Stimulated activated CD8-positive, alpha-beta memory T cell treated with anti-CD3 and anti-CD28 coated beads, Interleukin-12 subunit alpha, Interleukin-12 subunit beta, amount 100 ng/mL, for 4 hours (primary cell): ENCODE results near the gene AGBL4.

Experiments used
- DNase-seq: peaks from one replicate; pipeline ENCODE4 v3.0.0-alpha.2; 2020; ENCODE audit warnings: low read depth

AGBL4 gene

DNA sequence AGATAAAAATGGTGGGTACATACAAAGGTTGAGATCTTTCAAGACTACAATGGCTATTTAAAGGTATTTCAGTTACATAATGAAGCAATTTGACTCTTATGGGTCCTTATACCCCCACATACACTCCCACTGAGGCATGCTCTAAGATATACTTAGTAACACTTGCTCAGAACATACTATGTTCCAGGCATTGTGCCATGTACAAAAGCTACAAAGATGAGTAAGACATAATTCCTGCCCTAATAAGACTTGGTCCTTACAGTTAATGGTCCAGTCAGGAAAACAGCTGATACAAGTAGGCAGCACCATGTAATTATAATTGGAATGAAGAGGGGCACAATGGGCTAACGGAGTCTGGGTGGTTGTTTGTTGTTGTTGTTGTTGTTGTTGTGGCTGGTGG, 1080.4 kb downstream of the AGBL4 start:
- no peak for DNase-seq

DNA sequence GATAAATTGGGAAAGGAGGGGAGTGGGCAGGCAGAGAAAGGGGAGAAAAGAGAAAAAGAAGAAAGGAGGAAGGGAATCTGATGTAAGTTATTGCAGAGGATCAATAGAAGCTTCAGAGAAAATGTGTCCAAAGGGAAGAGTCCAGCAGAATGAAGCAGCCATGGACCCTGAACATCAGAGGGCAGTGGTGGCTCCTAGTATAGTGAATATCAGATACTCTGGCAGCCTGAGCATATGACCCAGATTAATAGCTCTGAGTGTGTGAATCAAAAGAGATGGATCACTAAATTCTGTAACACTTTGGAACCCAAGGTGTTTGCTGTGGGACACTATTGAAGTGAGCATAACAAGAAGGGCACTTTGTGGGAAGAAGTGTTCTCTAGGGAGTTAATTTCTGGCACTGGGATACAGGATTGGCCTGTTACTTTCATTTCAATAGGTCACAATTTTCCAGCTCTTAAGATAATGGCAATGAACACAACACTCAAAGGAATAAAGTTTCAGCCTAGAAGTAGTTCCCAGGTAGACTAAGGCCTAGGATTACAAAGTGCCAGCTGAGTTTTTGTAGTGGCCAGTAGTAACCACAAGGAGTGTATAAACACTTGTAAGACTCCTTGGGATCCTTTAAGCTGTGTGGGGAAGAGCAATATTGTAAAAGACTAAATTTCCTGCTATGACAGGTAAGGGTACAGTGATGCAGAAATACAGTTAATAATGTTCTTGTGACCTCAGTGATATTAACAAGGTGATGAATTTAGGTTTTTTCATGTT, 1082.6 kb downstream of the AGBL4 start:
- no peak for DNase-seq

DNA sequence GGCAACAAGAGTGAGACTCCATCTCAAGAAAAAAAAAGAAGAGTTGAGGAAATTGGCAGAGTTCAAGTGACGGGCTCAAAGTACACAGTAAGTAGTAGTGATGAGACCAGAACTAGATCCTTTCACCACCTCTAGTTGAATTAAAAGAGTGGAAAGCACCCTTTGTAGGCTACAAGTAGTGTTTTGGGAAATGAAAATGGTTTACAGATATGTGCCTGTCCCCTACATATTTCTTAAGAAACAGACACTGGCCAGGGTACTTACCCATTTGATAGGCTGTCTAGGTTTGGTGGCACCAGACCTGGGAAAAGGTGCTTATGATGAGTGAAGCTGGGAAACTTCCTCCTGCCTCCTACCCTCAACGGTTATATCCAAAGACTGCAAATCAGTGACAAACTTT, 1083.4 kb downstream of the AGBL4 start:
- no peak for DNase-seq

DNA sequence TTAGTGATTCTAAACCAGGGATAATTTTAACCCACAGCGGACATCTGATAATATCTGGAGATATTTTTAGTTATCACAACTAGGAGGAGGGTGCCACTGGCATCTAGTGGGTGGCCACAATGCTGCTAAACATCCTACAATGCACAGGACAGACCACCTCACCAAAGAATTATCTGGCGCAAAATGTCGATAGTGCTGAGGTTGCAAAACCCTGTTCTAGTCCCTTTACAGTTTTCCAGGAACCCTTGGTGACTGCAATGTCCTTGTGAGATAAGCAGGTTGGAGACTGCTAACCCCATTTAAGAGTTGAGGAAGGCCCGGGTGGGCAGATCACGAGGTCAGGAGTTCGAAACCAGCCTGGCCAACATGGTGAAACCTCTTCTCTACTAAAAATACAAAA, 1083.9 kb downstream of the AGBL4 start:
- DNase-seq: no peak

DNA sequence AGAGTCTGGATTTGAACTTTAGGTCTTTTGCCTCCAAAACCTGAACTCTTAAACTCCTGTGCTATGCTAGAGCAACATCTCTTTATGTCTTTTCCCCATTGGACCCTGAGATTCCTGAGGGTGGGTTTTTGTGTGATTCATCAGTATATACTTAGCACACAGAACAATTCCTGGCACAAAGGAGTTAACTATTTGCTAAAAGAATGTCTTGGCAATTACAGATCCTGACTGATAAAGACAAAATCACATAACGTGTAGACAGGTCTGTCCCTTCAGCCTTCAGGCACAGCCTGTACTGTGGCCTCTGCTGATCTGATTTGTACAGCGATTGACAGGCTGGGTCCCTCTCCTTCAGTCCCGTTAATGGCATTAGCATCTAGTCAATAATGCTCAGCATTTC, 1084.7 kb downstream of the AGBL4 start:
- DNase-seq: no peak

DNA sequence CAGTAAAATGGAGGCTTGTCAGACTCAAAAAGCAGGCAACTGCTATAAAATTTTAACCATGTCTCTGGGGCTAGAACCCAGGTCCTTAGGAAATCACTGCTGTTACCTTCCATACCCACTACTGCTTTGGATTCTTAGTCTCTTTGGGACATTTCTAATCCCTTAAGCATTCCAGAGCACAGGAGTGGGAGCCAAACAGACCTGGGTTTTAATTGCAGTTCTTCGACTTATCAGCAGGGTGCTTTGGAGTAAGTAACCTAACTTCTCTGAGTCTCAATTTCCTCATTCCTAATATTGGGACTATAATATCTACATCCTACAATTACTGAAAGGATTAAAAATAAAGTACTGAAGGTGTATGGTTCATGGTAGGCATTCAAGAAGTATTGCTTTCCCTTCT, 1086.0 kb downstream of the AGBL4 start:
- DNase-seq: no peak

DNA sequence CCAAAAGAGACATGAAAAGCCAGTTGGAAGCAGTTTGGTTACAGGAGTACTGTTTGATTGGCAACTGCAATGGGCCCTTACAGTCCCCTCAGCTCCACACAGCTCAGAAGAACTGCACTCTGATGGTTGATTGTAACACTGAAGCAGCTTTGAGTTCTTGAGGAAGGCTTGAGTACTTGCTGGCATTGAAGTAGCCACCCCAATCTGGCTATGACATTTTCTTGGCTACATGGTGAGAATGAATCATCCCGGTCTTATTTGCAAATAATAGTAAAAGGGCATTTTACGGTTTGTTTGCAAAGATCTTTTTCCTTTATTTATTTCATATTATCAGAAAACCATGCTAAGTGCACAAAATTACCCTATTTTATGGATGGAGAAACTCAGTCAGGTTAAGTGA, 1087.3 kb downstream of the AGBL4 start:
- no peak for DNase-seq

DNA sequence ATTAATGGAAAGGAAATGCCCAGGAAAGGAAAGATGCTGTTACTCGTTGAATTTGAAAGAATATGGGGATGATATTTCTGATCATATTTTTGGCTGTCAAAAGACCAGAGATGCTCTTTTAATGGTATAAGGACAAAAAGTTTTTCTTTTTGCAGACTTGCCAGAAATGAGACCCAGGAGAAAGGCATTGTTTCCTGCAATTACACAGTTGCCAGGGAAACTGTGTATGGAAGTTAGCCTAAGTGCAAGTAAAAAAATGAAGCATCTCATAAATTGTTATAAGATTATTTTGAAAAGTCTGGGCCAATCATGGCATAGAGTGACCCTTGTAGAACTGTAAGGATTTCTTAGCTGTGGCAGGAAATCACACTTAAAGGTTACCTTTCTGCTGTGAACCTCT, 1091.4 kb downstream of the AGBL4 start:
- no peak for DNase-seq

DNA sequence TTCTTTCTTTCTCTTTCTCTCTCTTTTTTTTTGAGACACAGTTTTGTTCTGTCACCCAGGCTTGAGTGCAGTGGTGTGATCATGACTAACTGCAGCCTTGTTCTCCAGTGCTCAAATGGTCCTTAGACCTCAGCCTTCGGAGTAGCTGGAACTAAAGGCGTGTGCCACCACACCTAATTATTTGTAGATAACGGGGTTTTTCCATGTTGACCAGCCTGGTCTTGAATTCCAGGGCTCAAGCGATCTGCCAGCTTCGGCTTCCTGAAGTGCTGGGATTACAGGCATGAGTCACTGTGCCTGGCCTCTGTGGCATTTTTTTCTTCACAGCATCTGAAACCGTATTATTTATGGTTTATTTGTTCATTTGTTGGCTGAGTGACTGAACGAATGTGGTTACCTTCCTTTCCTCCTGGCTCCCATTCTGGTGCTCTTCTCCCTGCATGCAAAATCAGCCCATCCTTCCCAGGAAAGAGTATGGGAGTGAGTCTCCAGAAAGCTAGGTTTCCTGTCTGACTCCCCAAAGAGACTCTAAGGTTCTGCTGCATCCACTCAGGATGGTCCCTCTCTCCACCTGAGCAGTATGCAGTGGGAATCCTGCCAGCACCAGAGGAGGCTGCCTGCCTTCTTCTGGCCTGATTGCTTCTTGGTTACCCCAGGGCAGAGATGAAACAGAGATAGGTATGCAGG, 1092.1 kb downstream of the AGBL4 start:
- DNase-seq: no peak

DNA sequence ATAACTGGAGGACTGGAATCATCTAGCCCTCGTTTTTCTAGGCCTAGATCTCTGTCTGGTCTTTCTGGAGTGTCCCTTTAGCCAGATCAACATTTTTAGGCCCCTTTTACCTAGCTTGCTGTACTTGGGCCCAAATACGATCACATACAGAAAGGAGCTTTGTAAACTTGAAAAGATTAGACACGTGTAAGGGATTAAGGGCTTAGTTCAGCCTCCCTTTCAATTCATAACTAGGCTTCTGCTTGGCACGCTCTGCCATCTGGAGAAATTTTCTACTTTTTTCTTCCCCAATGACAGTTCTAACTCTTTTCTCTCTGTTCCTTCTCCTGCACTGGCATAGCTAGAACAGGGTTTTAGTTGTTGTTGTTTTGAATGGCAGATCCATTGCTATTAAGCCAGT, 1093.7 kb downstream of the AGBL4 start:
- DNase-seq: no peak

DNA sequence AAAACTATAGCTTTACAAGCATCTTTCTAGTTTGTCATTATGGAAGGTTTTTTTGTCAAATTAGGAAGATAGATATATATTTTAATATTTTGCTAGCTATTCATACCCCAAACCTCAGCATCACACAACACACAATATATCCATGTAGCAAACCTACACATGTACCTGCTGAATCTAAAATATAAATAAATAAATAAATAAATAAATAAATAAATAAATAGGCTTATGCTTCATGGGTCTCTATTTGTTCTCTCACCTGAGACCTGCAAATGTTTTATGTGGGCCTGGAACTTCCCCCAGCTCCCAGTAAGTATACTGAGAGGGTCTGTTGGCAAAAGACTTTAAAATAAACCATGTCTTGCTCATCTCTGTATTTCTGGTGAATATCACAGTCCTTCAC, 1099.7 kb downstream of the AGBL4 start:
- no peak for DNase-seq

DNA sequence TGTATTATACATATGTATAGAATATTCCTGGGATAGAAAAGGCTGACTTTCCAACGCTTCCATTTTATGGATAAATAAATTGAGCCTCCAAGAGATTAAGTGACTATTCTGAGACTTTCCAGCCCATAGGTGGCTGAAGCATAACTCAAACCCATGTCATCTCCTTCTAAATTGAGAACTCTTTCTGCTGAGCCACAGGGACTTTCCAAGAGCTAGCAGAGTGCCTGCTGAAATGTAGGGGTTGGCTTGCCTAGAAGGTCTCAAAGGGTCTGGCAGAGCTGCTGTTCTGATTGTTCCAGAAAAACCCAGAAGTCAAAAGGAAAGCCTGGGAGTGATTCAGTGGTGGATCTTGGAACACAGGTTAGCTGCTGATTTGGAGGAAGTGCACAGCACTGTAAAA, 1100.6 kb downstream of the AGBL4 start:
- DNase-seq: no peak

DNA sequence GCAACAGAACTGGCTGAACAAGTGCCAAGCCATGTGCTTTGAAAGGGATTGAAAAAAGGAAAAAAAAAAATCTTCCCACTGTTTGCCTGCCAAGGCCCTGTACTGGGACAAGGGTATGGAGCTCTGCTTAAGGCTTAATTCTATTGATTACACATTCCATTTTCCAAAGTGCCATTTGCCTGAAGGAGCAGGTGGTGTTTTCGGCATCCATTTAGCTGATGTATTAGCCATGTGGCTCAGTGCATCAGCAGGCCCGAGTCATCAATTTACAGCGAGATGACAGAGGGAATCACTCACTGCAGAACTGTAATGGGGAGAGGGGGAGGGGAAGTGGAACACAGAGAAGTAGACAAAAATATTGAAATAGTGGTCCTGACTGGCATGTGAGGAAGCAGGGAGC, 1102.9 kb downstream of the AGBL4 start:
- DNase-seq: no peak

DNA sequence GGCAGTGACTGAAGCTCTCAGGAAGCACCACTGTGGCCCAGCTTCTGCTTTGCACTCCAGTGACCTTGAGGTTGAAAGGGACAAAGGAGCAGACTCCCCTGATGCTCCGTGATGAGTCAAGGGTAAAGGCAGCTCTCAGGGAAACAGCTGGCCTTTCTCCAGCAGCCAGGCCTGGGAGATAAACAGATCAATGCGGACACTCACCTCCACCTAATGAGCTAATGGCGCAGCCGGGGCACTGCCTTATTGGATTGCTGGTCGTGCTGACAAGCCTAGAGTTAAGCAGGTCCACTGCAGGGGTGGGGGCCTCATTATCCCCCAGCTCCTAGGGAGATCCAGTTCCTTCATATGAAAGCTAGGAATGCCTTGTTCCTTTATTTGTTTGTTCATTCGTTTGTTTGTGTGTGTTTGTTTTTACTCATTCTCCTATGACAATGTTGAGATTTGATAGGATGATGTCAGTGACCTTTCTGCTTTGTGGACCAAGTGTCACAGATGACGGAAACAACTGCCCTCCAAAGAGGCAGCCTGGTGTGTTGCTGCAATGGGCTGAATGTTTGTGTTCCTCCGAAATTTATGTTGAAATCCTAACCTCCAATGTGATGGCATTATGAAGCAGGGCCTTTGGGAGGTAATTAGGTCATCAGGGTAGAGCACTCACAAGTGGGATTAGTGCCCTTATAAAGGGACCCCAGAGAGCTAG, 1105.7 kb downstream of the AGBL4 start:
- no peak for DNase-seq

DNA sequence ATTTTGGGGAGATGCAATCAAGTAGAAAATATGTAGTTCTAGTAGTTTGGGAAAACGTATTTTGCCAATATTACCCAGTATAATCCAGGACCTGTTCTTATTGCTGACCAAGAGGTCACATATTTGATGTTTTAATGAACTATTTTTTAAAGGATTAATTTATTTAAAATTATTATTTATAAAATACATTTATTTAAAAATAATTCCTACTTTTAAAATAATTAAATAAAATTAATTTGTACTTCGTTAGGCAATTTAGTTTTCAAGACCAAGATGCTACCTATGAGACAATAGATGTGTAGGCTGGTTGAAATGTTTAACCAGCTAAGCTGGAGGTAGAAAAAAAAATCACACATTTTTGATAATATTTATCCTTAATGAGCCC, 1106.7 kb downstream of the AGBL4 start:
- no peak for DNase-seq

DNA sequence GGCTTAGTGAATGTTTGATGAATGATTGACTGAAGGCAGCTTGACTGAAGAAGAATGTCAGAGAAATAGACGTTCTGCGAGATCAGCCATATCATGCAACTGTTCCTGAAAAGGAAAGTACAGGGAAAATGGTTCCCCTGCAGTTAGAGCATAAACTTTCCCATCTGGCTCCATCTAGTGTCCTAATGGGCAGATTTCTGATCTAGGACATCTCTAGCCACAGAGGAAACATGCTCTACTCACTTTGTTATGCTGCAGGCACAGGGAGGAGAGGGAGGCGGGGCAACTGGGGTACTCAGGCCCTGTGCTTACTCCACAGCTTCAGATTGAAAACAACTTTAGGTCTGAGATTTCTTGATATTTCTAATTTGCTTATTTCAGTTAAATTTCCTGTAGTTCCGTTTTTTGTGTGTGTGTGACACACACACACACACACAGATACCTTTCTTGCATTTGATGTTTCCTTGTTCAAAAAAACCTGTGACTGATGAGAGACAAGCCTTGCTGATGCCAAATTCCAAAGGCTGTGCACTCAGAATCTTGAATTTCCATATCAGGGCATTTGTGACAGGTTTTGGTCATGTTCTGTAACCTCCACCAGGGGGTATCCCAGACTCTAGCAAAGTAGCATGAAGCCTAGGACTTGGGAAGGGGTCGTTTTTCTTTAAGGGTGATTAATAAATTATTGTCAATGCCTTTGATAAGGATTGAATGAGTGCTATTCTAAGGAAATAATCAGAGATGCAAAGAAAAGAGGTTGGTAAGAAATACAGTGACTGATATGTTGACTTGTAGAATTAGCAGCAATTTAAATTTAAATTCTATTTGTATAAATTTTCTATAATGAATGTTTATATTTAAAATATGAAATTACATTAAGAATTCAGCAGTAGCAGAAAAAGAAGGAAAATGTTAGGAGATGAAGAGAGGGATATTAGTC, 1107.4 kb downstream of the AGBL4 start:
- no peak for DNase-seq

DNA sequence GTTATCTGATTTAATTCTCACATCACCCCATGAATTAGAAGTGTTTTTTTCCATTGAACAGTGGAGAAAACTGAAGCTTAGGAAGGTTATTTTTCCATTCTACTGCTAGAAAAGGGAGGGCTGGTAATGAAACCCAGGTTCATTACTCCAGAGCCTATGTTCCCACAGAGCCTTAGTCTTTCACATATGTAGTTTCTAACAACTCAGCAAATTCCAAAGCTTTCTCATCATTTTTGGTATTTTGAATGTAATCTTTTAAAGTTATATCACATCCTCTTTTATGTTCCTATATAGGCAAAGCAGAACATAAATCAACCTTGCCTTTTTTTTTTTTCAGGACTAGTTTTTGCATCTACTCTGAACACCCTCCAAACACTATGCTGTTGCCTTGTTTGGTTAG, 1115.1 kb downstream of the AGBL4 start:
- no peak for DNase-seq

DNA sequence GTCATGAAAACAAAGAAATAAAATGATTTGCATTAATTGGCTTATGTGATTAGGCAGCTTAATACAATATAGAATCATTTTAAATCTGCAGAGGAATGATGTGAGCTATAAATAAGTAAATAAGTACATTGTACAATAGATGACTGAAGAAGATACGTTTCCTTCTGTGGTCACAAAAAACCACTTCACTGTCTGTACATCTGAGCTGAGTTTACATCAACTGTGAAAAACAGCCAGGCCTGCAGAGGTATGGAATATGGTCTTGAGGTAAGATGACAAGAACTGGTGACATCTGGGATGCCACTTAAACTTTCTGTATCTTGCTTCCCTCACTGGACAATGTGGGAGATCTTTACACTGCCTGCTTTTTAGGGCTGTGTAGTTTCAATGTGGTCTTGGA, 1117.0 kb downstream of the AGBL4 start:
- DNase-seq: no peak

DNA sequence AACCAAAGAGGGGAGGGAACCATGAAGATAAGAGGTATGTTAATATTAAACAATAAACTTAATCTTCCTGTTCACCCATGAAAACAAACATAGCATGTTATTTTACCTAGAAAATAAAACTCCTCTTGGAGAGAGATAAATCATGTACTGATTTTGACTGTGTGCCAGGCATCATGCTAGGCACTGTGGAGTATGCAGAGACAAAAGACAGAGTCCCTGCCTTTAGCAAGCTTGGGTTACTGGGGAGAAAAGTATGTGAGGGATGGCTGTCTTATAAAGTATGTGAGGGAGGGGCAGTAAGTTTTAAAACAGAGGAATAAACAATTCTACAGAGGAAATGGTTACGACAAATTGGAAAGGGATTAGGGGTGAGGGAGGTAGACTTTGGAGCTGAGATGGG, 1117.6 kb downstream of the AGBL4 start:
- DNase-seq: no peak

DNA sequence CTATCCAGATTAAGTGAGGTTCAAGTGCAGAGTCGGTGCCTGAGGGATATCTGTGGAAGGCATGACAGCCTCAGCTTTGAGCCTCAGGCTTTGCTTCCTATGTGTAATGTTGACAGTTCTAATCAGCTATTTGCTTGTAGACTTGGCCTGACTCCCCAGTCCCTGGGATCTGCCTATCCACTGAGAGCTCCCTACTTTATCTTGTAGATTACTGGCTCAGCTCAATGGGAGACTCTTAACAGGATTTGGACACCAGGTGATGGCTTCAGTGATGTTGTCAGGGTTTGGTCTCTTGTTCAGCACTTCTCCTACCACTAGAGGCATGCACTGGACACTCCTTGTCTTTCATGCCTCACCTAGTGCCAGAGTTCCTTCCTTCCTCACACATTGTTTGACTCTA, 1120.5 kb downstream of the AGBL4 start:
- DNase-seq: no peak

DNA sequence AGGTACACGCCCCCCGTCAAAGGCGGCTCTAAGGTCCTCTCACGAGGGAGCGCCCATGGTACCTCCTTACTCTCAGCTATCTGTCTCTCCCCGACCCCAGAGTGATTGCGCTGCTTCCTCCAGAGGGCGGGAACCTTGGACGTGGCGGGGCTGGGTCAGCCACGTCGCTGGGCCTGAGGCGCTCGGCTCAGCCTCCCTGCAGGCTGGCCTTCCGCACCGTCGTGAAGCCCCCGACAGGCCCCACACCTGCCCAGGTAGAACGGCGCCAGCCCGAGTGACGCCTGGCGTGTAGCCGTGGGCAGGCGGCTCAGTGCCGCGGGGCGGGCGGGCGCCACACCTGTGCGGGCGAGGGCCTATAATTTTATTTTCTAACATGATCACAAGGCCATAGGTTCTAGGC, 1124.9 kb downstream of the AGBL4 start:
- DNase-seq: no peak

DNA sequence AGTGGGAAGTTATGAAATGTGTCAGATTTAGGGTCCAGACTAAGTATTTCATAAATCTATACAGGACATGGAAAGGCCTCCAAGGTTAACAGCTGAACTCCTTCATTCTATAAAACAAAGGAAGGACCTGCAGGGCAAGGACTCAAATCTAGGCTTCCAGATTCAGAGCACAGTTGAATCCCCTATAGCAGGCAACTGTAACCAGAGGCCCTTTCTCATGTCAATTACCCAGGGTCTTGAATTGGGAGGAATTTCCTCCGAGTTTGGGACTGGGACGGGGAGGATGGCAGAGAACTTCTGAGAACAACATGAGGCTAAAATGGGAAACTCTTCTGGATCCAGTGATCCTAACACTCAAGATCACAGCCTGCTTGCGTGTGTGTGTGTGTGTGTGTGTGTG, 1134.1 kb downstream of the AGBL4 start:
- DNase-seq: no peak
